T47D (cell line): ENCODE measurements around the gene MAU2.
"Not testable (repeated sequence)": the region's sequence is repeated elsewhere in the genome, so short reads cannot be mapped to it uniquely, and the experiment has no call there.

ENCODE experiments used
- DNase-seq, 2 experiments: peaks; one replicate each; pipeline versions ENCODE4 v3.0.0 to v3.0.0-alpha.2; 2011 to 2012; ENCODE audit warnings: low read depth in 1 of 2, low spot score in 1 of 2
- JUND ChIP-seq: IDR thresholded peaks from 2 replicates; pipeline ENCODE4 v1.6.1; 2012; ENCODE audit warnings: low read depth
- in situ Hi-C: cut with HindIII; loops from 2 replicates; pipeline ENCODE4 v1.10.0; 2016; ENCODE audit warnings: low sequenced_read_pairs, low pct_unique_long_range_greater_than_20kb

Gene MAU2

GRCh38 chr19:19362075-19362474 lies 41.4 kb downstream of the MAU2 start:
- DNase-seq, result no peak
- in situ Hi-C loops, result no loop called here
- TF ChIP-seq JUND, result no peak

- in situ Hi-C loops, result no loop called here
- no peak for TF ChIP-seq JUND
- DNase-seq, result peak in 1 of 2 experiments; percentile 93
These were observed 46.1 kb downstream of the MAU2 start for GRCh38 chr19:19366434-19367396.

- DNase-seq, result no peak
- no peak for TF ChIP-seq JUND
- in situ Hi-C loops, result no loop called here
These were observed 47.5 kb downstream of the MAU2 start for GRCh38 chr19:19368087-19368486.

GRCh38 chr19:19371059-19371458 lies 50.4 kb downstream of the MAU2 start:
- no peak for TF ChIP-seq JUND
- DNase-seq, result no peak
- in situ Hi-C loops, result no loop called here

GRCh38 chr19:19372656-19373416 lies 52.2 kb downstream of the MAU2 start:
- TF ChIP-seq JUND, result no peak
- peak in 1 of 2 experiments; percentile 76 for DNase-seq
- in situ Hi-C loops, result no loop called here

- in situ Hi-C loops, result no loop called here
- no peak for TF ChIP-seq JUND
- DNase-seq, result no peak
These were observed 58.9 kb downstream of the MAU2 start for GRCh38 chr19:19379527-19379926.

GRCh38 chr19:19380316-19380715 lies 59.7 kb downstream of the MAU2 start:
- in situ Hi-C loops, DNase-seq: not testable (repeated sequence)

- in situ Hi-C loops, result no loop called here
- peak in 1 of 2 experiments; percentile 81 for DNase-seq
- no peak for TF ChIP-seq JUND
These were observed 60.6 kb downstream of the MAU2 start for GRCh38 chr19:19381007-19381926.

GRCh38 chr19:19382118-19382517 lies 61.5 kb downstream of the MAU2 start:
- no peak for TF ChIP-seq JUND

GRCh38 chr19:19384486-19384885 lies 63.9 kb downstream of the MAU2 start:
- no peak for TF ChIP-seq JUND
- DNase-seq, result no peak
- in situ Hi-C loops, result no loop called here

More at GRCh38 chr19:19382118-19382517, 61.5 kb downstream of the MAU2 start:
- no peak for DNase-seq
- in situ Hi-C loops, result no loop called here

GRCh38 chr19:19385131-19385895 lies 64.7 kb downstream of the MAU2 start:
- in situ Hi-C loops, result no loop called here
- DNase-seq, result peak; percentile 75 to 99
- no peak for TF ChIP-seq JUND
